NCI-H1930 (cell line): ENCODE results near the gene ARSI.
A peak's percentile ranks its signal among the peaks of the same experiment; 100 is the strongest.

Experiments
- DNase-seq, 2 experiments: peaks; one replicate each; lab custom pipeline; 2025; lab: John Stamatoyannopoulos, UW

ARSI gene

DNA sequence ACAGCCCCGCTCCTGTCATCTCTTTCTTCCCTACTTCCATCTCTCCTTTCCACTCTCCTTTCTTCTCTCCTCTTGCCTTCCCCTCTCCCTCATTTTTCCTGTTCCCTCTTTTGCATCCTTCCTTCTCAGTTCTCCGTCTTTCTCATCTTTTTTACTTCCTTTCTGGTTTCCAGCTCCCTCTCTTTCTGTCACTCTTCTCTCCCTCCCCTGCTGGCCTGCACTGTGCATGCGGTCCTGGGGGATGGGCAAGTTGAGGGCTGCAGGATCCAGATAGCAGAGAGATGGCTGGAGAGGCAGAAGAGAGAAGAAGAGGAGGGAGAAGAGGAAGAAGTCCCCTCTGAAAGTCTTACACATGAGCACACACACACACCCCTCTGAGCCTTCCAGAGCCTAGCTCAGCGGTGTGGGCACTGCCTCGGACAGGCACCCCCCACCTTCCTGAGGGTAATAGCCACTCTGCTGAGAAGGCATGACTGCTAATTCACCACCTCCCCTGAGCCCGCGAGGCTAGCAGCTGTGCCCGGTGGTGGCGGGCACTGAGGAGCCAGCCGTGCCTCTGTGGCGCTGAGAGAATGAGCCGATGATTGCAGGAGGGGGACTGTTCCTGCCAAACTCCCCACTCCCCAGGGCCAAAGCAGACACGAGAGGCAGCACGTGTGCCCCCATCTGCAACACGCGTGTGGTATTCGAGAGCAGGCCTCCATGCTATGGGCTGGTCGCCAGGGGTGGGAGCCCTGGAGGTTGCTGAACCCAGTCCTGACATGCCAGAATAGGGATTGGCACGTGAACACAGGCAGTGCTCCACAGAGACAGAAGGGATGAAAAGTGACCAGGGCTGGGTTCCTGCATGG, 9.4 kb downstream of the ARSI start:
- no peak for DNase-seq

DNA sequence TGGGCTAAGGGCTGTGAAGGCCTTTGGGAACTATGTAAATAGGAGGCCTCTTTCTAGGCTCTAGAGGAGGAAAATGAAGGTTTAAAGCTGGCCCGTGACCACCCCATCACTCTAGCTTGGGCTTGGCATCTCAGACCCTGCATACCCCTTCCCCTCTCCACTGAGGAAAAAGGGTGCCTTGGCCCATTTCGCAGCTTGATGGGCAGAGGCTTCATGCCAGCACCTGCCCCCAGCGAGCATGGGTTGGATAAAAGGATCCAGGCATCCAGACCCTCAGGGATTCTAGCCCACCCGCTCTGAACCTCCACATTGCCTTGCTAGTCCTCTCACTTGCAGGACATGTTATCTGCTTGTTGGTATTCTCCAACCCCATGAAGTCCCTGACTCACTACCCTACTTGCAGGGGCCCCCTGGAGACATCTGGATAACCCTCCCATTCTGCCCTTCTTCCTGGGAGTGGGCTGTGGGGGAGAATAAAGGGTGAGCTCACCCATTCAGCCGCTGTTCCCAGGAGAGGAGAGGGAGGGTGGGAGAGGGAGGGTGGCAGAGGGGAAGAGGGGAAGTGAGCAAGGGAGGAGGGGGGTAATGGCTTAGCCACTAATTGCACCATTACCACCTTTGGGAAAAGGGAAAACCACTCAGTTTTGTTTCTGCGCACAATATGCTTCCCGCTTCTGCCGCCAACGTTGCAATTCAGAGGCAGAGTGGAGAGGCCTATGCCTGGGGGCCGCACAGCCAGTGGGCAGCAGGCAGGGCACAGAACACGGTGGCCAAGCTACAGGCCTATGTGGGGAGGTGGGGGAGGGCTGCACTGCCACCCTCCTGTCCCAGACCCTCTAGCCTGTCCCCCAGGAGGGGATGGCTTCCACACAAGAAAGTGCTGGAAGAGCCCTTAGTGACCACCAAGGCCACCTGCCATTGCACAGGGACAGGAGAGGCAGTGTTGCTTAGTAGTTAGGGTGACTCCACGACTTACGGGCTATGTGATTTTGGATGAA, 11.0 kb downstream of the ARSI start:
- no peak for DNase-seq

DNA sequence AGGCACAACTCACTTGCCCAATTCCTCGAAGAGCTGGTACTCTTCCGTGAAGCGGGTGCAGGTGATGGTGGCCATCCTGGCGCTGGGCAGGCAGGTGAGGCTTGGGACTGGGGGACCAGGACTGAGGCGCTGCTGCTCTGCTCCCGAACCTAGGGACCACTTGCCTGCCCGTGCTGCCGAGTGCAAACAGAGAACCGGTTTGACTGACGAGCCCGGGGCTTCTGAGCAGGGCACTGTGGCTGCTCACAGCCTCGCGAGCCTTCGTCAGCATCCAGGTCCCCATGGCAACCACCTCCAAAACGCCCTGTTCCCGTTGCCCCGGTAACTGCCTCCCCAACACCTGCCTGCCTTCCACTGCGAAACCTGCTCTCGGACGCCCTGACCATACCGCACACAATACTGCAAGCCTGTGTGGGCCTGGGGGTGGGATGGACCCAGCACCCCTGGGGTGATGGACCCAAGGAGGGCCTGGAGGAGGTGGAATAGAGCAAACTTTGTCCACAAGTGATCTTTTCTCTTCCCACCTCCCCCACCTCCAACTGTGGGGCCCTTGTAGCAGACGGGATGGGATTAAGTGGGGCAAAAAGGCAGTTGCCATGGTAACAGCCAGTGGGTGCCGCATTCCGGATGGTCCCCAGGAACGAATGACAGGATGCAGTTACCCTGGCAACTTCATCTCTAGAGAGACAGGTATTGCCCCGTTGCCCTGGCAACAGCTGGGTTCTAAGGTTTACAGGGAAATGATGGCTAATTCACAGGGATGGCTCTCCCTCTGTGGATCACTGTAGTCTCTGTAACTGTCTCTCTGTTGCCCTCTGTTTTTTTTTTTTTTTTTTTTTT, 12.9 kb downstream of the ARSI start, which contains the start of gene CAMK2A:
TSS of gene CAMK2A (minus strand) at position 223 of the 840 bp plus-strand sequence. CDS start at position 75, 148 bp downstream.
- DNase-seq, result peak; percentile 11 to 36

DNA sequence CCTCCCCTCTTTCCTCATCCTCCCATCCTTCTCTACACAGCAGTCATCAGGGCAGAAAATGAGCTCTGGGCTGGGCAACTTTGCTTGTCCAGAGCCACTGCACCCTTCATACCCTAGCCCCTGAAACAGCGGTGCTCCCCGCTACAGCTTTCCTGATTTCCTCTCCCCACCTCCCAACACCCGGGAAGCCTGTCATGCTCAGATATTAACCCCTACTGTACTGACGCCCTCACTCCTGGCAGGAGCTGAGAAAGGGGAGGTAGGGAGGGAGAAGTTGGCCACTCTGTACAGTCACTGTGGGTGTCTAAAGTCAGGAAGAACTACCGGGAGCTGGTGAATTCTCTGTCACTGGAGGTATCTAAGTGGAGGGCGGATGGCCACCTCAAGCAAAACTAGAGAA, 13.9 kb downstream of the ARSI start:
- DNase-seq, result no peak

DNA sequence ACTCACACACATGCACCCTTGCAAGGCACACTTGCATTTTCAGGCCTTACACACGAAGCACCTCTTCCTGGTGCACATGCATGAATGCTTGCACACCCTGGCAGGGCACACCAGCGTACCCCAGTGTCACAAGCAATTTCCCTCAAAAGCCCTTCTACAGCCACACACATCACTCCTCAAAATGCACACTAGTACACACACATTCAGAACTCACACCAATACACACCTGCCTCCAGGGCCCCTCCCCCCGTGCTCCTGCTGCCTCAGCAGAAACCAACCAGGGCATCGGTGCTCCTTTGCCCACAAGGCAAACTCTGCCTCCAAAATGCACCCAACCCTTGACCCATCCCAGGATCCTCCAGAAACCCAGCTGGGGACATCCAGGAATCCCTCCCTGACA, 14.3 kb downstream of the ARSI start:
- no peak for DNase-seq

DNA sequence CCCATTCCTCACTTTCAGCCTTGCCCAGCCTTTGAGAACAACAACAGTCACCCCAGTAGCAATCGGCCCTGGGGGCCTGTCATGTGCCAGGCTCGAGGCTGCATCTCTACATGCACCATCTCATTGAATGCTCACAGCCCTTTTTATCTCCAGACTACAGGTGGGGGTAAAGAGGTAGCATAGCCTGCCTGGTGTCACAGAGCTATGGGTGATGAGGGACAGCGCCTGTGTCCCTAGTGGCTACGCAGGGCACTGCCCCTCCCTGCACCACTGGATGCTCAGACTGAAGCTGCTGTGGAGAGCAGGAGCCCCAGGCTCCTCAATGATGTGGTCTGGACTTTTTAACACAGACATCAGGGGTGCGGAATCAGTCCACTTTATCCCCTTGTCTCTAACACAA, 15.9 kb downstream of the ARSI start:
- DNase-seq, result no peak

DNA sequence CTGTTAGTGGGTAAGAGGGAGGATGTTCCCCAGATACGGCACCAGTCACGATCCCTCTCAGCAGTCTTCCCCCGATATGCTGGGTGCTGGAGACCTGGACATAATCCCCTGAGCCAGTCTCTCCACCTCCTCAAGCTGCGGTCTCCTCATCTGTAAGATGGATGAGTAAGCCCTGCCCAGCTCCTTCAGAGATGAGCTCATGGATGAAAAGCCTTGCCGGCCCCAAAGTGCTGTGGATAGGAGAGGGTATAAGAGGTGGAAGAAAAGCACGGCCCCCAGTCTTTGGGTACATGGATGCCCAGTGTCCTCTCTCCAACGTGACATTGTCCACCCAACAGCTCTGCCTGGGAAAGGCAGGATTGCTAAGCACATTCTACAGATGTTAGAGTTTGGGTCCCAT, 17.6 kb downstream of the ARSI start:
- DNase-seq, result no peak

DNA sequence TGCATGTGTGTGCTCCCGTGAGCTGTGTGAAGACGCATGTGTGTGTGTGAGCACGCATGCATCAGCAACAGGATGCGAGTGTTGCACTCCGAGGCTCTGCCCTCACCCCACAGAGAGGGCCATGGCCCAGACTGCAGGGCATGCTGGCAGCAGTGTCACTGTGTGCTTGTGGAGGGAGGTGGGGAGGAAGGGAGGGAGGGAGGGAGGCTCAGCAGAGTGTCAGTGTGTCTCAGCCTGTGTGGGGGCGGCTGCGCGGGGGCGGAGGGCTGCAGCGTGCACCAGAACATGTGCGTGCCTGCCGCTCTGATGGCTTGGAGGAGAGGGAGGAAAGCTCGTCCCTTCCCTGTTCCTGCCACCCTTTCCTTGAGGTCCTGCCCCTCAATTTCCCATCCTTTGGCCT, 18.4 kb downstream of the ARSI start:
- DNase-seq, result no peak

DNA sequence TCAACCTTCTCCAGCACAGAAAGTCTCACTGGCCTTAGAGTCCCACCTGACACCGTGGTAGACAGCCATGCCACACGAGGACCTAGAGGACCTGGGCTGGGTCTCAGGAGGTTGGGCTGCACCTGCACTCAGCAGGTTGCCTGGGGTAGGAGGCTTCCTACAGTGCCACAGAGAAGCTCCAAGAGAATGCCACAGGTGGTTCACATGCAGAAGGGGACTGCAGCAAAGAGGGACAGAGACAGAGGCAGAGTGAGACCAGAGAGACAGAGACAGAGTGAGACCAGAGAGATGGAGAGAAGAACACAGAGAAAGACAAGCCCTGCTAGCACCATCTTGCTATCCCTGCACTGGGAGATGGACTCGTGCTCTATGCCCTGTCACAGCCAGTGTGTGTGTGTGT, 18.8 kb downstream of the ARSI start:
- DNase-seq, result no peak

DNA sequence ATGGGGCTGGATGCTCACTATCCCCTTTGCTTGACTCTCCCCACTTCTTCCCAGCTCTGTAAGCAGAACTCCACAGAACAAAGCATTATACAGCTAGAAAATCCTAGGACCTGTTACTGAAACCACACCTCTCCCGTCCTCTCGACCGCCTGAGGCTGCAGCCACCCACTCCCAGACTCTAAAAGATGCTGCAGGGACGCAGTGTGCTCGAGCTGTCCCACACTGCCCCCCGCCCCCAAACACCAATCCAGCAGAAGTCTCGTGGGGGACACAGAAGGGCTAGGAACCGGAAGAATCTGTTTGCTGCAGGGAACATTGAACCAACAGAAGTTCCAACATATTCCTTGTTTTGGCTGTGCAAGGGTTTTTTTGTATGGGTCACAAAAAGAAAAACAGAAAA, 20.7 kb downstream of the ARSI start:
- no peak for DNase-seq

DNA sequence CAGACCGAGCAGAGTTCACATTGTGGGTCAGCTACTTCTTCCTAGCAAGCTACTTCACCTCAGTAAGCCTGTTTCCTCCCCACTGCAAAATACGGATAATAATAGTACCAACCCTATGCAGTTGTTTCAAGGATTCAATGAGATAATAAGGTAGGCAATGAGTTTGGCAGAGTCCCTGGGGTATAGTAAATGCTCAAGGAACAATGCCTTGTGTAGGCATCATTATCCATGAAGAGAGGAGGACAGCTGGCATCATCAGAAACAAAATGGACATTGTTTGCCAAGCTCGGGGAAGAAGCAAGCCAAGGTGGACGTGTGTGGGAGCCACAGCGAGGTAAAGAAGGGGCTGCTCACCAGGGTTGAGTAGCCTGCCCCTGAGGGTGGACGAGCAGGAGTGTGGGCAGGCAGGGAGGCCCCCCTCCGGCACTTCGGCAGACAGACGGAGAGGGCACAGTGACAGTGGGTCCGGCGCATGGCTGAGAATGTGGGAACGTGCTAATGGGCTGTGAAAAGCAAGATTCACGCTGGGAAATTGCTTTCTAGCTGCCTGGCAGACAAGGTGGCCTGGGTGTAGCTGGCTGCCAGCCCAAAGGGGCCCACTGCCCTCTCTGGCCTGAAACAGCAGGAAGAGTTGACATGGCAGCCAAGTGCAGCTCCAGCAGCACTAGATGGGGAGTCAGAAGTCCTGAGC, 23.2 kb downstream of the ARSI start:
- DNase-seq, result no peak

DNA sequence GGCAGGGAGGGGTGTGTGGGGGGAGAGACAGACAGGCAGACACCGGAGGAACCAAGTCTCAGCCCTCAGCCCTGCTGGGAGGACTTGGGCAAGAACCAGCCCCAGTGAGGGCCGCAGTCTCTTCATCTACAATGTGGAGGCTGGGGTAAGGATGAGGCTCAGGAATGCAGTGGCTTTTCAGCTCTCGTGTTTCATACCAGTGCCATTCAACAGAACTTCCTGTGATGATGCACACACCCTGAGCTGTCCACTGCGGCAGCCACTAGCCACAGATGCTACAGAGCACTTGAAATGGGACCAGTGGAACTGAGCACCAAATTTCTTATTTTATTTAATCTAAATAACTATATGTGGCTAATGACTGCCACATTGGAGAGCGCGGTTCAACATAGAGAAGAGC, 23.8 kb downstream of the ARSI start:
- DNase-seq, result no peak

DNA sequence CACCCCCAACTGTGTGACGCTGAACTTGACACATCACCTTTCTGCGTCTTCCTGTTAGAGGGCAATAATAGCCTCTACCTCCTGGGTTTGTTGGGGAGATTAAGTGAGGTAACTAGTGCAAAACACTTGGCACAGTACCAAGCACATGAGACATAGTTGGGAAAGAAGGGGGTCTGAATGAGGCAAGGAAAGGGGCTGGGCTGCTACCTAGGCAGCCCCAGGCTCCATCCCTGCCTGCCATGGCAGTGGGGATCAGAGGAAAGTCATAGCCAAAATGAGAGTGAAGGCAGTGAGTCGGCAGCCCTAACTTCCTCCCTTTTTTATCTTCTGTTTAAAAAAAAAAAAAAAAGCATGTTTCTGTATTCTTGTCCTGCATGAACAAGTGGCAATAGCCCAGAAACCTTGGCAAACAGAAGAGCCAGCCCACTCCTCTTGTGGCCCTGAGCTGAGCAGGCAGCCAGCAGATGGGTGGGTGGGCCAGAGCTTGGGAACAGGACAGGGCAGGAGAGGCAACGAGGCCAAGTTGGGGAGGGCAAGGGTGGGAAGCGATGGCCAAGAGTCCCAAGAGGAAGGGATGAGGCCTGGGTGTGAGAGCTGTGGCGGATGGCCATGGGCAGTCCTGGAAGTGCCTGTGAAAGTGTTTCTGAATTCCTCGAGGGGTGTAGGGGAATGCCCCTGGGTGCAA, 24.5 kb downstream of the ARSI start:
- DNase-seq, result no peak

DNA sequence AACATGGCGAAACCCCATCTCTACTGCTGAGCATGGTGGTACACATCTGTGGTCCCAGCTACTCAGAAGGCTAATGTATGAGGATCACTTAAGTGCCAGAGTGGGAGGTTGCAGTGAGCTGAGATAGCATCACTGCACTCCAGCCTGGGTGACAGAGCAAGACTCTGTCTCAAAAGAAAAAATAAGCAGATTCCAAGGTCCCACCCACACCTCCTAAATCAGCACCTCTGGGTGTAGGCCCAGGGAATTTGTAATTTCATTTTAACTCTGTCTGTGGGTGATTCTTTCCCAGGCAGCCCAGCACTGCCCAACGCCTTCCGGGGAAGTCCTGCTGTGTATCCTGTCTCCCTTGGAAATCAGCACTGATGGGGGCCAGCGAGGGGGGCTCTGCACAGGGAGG, 25.7 kb downstream of the ARSI start:
- DNase-seq, result no peak

DNA sequence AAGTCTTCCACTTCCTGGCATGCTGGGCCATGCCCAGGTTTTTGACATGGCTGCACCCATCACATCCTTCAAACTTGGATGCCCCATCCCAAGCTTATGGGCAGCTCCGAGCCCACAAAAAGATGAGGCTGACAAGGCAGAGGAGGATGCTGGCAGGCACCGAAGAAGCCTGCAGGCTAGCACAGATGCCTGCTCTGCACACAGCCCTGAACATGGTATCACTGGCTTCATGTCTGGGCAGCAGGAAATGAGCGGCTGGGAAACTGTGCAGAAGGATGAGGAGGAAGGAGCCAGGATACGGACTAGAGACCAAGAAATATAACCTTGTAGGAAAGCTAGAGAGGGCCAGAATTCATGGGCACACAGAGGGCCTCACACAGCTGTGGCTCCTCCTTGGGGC, 27.9 kb downstream of the ARSI start:
- no peak for DNase-seq

DNA sequence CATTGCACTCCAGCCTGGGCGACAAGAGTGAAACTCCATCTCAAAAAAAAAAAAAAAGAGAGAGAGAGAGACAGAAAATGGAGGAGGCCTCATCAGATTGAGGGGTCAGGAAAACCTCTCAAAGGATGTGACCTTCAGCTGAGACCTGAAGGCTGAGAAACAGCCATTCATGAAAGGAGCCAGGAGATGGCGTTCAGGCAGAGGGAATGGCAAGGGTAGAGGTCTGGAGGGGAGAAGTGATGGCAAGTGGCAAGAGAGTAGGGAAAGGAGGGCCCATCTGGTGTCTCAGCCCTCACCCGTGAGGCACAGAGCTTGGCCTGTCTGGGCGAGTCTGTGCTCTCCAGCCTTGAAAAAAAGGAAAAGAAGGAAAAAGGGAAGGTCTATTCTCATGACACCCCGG, 30.2 kb downstream of the ARSI start:
- DNase-seq, result no peak

DNA sequence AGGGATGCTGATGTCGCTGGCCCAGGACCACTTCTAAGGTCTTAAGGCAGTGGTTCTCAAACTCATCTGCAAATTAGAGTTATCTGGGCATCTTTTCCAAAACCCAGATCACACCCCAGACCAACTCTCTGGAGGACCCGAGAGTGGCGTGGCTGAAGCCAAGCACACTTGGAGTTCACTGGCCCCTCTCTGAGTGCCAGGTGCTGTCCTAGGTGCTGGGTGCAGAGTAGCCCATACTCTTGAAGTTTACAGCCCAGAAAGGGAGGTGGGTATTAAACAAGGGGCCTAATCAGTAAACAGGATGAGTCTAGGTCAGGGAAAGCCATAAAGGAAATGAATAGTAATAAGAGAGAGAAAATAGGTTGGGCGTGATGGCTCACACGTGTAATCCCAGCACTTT, 30.8 kb downstream of the ARSI start:
- DNase-seq, result no peak

DNA sequence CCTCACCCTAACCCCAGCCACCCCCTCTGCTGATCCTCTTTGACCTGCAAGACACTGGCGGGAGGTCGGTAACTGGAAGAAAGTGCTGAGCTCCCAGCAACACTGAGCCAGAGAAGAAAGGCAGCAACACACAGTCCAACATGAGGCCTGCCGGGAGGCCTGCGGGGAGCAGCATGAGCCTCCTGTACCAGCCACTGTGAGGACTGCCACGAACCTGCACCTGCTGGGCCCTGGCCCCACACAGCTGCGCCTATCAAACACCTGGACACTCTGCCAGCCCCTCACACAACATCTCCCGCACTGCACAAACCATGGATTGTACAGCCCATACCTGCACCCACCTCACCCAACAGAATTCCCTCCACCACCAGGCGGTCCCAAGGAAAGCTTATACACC, 31.4 kb downstream of the ARSI start:
- DNase-seq, result no peak

DNA sequence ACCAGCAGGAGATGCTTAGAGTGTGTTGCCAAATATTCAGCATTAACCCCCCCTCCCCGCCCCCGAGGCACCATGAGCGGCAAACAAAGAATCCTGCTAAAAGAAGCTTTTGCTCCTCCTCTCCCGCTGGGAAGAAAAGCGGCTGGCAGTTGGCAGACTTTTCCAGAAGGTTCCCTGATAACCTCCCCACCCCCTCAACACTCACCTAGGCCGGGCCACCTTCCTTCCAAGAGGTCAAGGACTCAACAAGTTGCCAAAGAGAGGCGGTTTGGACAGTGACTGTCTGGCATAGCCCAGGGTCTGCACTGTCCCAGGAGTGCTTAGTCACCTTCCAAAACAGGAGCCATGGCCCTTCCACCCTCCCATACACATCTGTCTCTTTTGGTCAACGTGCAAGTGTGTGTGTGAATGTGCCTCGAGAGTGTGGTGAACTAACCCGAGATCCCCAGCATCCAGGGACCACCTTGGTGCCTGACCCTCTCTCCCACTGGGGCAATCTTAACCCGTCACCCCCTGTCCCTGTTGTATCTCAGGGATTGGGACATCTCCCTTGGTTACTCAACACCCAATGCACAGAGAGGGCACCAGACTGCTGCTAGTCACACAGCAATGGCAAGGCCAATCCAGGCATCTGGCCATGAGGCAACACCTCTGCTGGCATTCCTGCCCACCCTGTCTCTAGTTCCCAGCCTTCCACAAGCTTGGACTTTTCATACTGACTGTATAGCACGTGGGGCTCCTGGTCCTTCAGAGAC, 32.0 kb downstream of the ARSI start:
- no peak for DNase-seq

DNA sequence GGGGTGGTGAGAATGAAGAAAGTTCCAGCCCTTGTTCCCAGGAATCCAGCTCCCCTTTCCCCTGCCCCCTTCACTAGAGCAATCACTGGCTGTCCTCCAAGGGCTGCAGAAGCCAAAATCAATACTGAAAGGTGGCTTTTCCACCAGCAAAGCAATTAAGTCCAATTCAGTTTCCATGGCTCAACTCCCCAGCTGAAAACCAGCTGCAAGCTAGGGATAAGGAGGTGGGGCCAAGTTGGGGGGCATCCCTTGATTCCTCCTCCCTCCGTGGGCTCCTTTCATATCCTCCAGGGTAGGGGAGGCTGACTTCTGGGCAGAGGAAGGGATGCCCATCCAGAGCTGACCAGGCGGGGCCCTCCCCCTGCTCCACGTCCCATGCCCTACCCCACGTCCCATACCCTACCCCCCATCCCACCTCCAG, 35.8 kb downstream of the ARSI start:
- no peak for DNase-seq
